ENCODE results near the gene MYH11. TPM values are rescaled to one million over a fixed set of nuclear protein-coding genes. Genes with fewer than 3 reads are reported as not detected.
"Not testable (repeated sequence)": the region's sequence is repeated elsewhere in the genome, so short reads cannot be mapped to it uniquely, and the experiment has no call there.

MYH11 gene
- polyA plus RNA-seq, 4 donors, result 8.3 to 18.4 (median 10.6) TPM

GRCh38 chr16:15757630-15758251, 99.1 kb downstream of the MYH11 start:
- DNase-seq (ENCODE audit: low read depth in 4 of 4, low spot score in 2 of 4), result no peak

- no peak for DNase-seq (ENCODE audit: low read depth in 4 of 4, low spot score in 2 of 4)
These were observed 99.8 kb downstream of the MYH11 start for GRCh38 chr16:15757077-15757386.

GRCh38 chr16:15754821-15755534, 101.8 kb downstream of the MYH11 start:
- no peak for DNase-seq (ENCODE audit: low read depth in 4 of 4, low spot score in 2 of 4)

GRCh38 chr16:15752717-15753488, 103.9 kb downstream of the MYH11 start:
- DNase-seq (ENCODE audit: low read depth in 4 of 4, low spot score in 2 of 4), result no peak

GRCh38 chr16:15751940-15752339, 104.9 kb downstream of the MYH11 start:
- DNase-seq (ENCODE audit: low read depth in 4 of 4, low spot score in 2 of 4), result no peak

GRCh38 chr16:15749985-15750384, 106.8 kb downstream of the MYH11 start:
- DNase-seq (ENCODE audit: low read depth in 4 of 4, low spot score in 2 of 4), result no peak

GRCh38 chr16:15749371-15749770, 107.5 kb downstream of the MYH11 start:
- DNase-seq (ENCODE audit: low read depth in 4 of 4, low spot score in 2 of 4), result no peak

- no peak for DNase-seq (ENCODE audit: low read depth in 4 of 4, low spot score in 2 of 4)
These were observed 108.2 kb downstream of the MYH11 start for GRCh38 chr16:15748654-15749053.

GRCh38 chr16:15747937-15748336, 108.9 kb downstream of the MYH11 start:
- DNase-seq (ENCODE audit: low read depth in 4 of 4, low spot score in 2 of 4), result no peak

- DNase-seq (ENCODE audit: low read depth in 4 of 4, low spot score in 2 of 4), result no peak
These were observed 110.5 kb downstream of the MYH11 start for GRCh38 chr16:15746332-15746731.

- DNase-seq (ENCODE audit: low read depth in 4 of 4, low spot score in 2 of 4), result no peak
These were observed 113.2 kb downstream of the MYH11 start for GRCh38 chr16:15743657-15744056.

- DNase-seq (ENCODE audit: low read depth in 4 of 4, low spot score in 2 of 4), result no peak
These were observed 114.1 kb downstream of the MYH11 start for GRCh38 chr16:15742716-15743115.

GRCh38 chr16:15741207-15741871, 115.5 kb downstream of the MYH11 start:
- no peak for DNase-seq (ENCODE audit: low read depth in 4 of 4, low spot score in 2 of 4)

GRCh38 chr16:15739950-15740349, 116.9 kb downstream of the MYH11 start:
- no peak for DNase-seq (ENCODE audit: low read depth in 4 of 4, low spot score in 2 of 4)

GRCh38 chr16:15739464-15739863, 117.4 kb downstream of the MYH11 start:
- DNase-seq (ENCODE audit: low read depth in 4 of 4, low spot score in 2 of 4), result no peak

GRCh38 chr16:15737140-15737644, 119.6 kb downstream of the MYH11 start:
- no peak for DNase-seq (ENCODE audit: low read depth in 4 of 4, low spot score in 2 of 4)

GRCh38 chr16:15736529-15736928, 120.3 kb downstream of the MYH11 start:
- no peak for DNase-seq (ENCODE audit: low read depth in 4 of 4, low spot score in 2 of 4)

GRCh38 chr16:15735610-15736009, 121.2 kb downstream of the MYH11 start:
- DNase-seq (ENCODE audit: low read depth in 4 of 4, low spot score in 2 of 4), result no peak

- DNase-seq (ENCODE audit: low read depth in 4 of 4, low spot score in 2 of 4), result no peak
These were observed 124.4 kb downstream of the MYH11 start for GRCh38 chr16:15732416-15732815.

- DNase-seq (ENCODE audit: low read depth in 4 of 4, low spot score in 2 of 4), result no peak
These were observed 127.7 kb downstream of the MYH11 start for GRCh38 chr16:15729152-15729551.

GRCh38 chr16:15727697-15728096, 129.1 kb downstream of the MYH11 start:
- not testable (repeated sequence) for DNase-seq (ENCODE audit: low read depth in 4 of 4, low spot score in 2 of 4)
